WTC11 (cell line): ENCODE results near the gene MIDN. TPM values are rescaled to one million over a fixed set of nuclear protein-coding genes. Genes with fewer than 3 reads are reported as not detected.

Experiments
- ATAC-seq: fragments of 200-7000 bp; cut with Tn5 transposase; 2 replicates; pipeline ENCODE4 v1.10.0; 2021; ENCODE audit warnings: mild to moderate bottlenecking, moderate library complexity
- CTCF ChIA-PET: fragments of 300-600 bp; sonication (Branson Sonifier 250); formaldehyde crosslinking; loops from one replicate; lab custom pipeline; 2021; ENCODE audit warnings: antibody characterized with exemption; lab: Charles Lee
- POLR2A ChIA-PET: fragments of 350-600 bp; sonication (Branson Sonifier 250); formaldehyde crosslinking; loops from one replicate; lab custom pipeline; 2021; ENCODE audit warnings: antibody characterized with exemption; lab: Charles Lee
- DNase-seq: peaks from one replicate; pipeline ENCODE4 v3.0.0; 2021; ENCODE audit warnings: low spot score
- H3K27ac Mint-ChIP-seq: 2 replicates; pipeline ENCODE4 v1.8.0; 2021; ENCODE audit warnings: mixed read lengths
- H3K27me3 Mint-ChIP-seq: 2 replicates; pipeline ENCODE4 v1.8.0; 2021; ENCODE audit warnings: low read depth, mild to moderate bottlenecking, moderate library complexity, mixed read lengths
- H3K36me3 Mint-ChIP-seq: 2 replicates; pipeline ENCODE4 v1.8.0; 2021; ENCODE audit warnings: mixed read lengths
- H3K4me1 Mint-ChIP-seq: 2 replicates; pipeline ENCODE4 v1.8.0; 2022; ENCODE audit warnings: mixed read lengths
- H3K4me3 Mint-ChIP-seq: 2 replicates; pipeline ENCODE4 v1.8.0; 2021; ENCODE audit warnings: mild to moderate bottlenecking, moderate library complexity, mixed read lengths
- H3K9me3 Mint-ChIP-seq: 2 replicates; pipeline ENCODE4 v1.8.0; 2021; ENCODE audit warnings: mixed read lengths
- CREM ChIP-seq: sonication (generic); formaldehyde crosslinking; IDR thresholded peaks from 2 replicates; pipeline ENCODE4 v1.8.1; 2022; ENCODE audit warnings: mild to moderate bottlenecking, missing genetic modification reagents, moderate library complexity
- ETV6 ChIP-seq: sonication (generic); formaldehyde crosslinking; IDR thresholded peaks from 2 replicates; pipeline ENCODE4 v1.8.1; 2022; ENCODE audit warnings: mild to moderate bottlenecking, missing genetic modification reagents
- FOXJ3 ChIP-seq: sonication (generic); formaldehyde crosslinking; IDR thresholded peaks from 2 replicates; pipeline ENCODE4 v1.9.0; 2021; ENCODE audit warnings: missing genetic modification reagents, mild to moderate bottlenecking, borderline replicate concordance
- HMGA2 ChIP-seq: fragments of 250-450 bp; sonication (Bioruptor Pico); IDR thresholded peaks from 2 replicates; pipeline ENCODE4 v1.4.0; 2021; ENCODE audit warnings: mild to moderate bottlenecking, moderate library complexity
- KAT7 ChIP-seq: sonication (generic); formaldehyde crosslinking; IDR thresholded peaks from 2 replicates; pipeline ENCODE4 v1.8.1; 2023; ENCODE audit warnings: missing genetic modification reagents, mild to moderate bottlenecking, borderline replicate concordance
- NFE2L1 ChIP-seq: sonication (generic); formaldehyde crosslinking; IDR thresholded peaks from 2 replicates; pipeline ENCODE4 v1.8.1; 2023; ENCODE audit warnings: missing genetic modification reagents
- NR1H2 ChIP-seq: sonication (generic); formaldehyde crosslinking; IDR thresholded peaks from 2 replicates; pipeline ENCODE4 v1.9.0; 2021; ENCODE audit warnings: mild to moderate bottlenecking, moderate library complexity, missing genetic modification reagents
- NR3C1 ChIP-seq: sonication (generic); formaldehyde crosslinking; conservative IDR thresholded peaks from 2 replicates; pipeline ENCODE4 v1.8.1; 2023; ENCODE audit warnings: low read depth, mild to moderate bottlenecking, missing genetic modification reagents
- SMAD3 ChIP-seq: sonication (generic); formaldehyde crosslinking; IDR thresholded peaks from 2 replicates; pipeline ENCODE4 v1.8.0; 2022; ENCODE audit warnings: missing genetic modification reagents, mild to moderate bottlenecking, borderline replicate concordance
- SOX15 ChIP-seq: fragments of 250-450 bp; sonication (Bioruptor Pico); IDR thresholded peaks from 2 replicates; pipeline ENCODE4 v1.9.0; 2021; ENCODE audit warnings: mild to moderate bottlenecking
- ZNF121 ChIP-seq: sonication (generic); formaldehyde crosslinking; IDR thresholded peaks from 2 replicates; pipeline ENCODE4 v1.8.0; 2023; ENCODE audit warnings: missing genetic modification reagents
- total RNA-seq: library from RNA; stranded (reverse); gene quantifications from 3 replicates; pipeline ENCODE4 v1.2.3, GENCODE V29; 2021
- TF ChIP-seq, protein P1 (sequence below): fragments of 250-450 bp; sonication (Bioruptor Pico); IDR thresholded peaks from 2 replicates; pipeline ENCODE4 v1.9.0; 2021; ENCODE audit warnings: moderate library complexity, mild to moderate bottlenecking, inconsistent platforms, borderline replicate concordance
- TF ChIP-seq, protein P2 (sequence below): fragments of 250-450 bp; sonication (Bioruptor Pico); conservative IDR thresholded peaks from 2 replicates; pipeline ENCODE4 v1.9.0; 2021; ENCODE audit warnings: mild to moderate bottlenecking
- TF ChIP-seq, protein P3 (sequence below): sonication (generic); formaldehyde crosslinking; IDR thresholded peaks from 2 replicates; pipeline ENCODE4 v1.8.0; 2022; ENCODE audit warnings: mild to moderate bottlenecking, missing genetic modification reagents
- TF ChIP-seq, protein P4 (sequence below): sonication (generic); formaldehyde crosslinking; IDR thresholded peaks from 2 replicates; pipeline ENCODE4 v1.8.0; 2022; ENCODE audit warnings: mild to moderate bottlenecking, missing genetic modification reagents
- TF ChIP-seq, protein P5 (sequence below): sonication (generic); formaldehyde crosslinking; IDR thresholded peaks from 2 replicates; pipeline ENCODE4 v1.8.1; 2022; ENCODE audit warnings: mild to moderate bottlenecking, moderate library complexity, missing genetic modification reagents
- TF ChIP-seq, protein P6 (sequence below): fragments of 250-450 bp; sonication (Bioruptor Pico); IDR thresholded peaks from 2 replicates; pipeline ENCODE4 v2.1.2; 2022; ENCODE audit warnings: mild to moderate bottlenecking, moderate library complexity

MIDN gene
- total RNA-seq, 1 experiment from 2014 or later, result 189 TPM

DNA sequence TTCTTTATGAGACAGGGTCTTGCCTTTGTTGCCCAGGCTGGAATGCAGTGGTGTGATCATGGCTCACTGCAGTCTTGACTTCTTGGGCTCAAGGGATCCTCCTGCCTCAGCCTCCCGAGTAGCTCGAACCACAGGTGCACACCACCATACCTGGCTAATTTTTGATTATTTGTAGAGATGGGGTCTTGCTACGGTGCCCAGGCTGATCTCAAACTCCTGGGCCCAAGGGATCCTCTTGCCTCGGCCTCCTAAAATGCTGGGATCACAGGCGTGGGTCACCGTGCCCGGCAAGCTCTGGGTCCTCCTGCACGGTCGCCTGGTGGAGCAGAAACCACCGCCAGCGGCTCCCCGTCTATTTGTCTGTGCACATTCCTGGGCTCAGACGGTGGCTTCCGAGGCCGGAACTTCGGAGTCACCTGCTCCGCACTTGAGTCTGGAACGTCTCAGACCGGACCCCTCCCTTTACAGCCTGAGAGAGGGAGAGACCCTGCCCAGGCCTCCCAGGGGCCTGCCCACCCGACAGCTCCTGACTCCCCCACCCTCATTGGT is 59.4 kb downstream of the MIDN start:
- ChIA-PET CTCF (no interaction called here), POLR2A (no interaction called here)
- no peak overlapping the region for H3K4me3 Mint-ChIP-seq
- H3K36me3 Mint-ChIP-seq, result no peaks in the 10 kb centered on the region
- H3K4me1 Mint-ChIP-seq, result no peaks in the 10 kb centered on the region
- no peaks in the 10 kb centered on the region for H3K9me3 Mint-ChIP-seq
- DNase-seq (no peak), ATAC-seq (no peak)
- TF ChIP-seq, protein P1, sequence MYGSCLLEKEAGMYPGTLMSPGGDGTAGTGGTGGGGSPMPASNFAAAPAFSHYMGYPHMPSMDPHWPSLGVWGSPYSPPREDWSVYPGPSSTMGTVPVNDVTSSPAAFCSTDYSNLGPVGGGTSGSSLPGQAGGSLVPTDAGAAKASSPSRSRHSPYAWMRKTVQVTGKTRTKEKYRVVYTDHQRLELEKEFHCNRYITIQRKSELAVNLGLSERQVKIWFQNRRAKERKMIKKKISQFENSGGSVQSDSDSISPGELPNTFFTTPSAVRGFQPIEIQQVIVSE, result no peak
- TF ChIP-seq, protein P2, sequence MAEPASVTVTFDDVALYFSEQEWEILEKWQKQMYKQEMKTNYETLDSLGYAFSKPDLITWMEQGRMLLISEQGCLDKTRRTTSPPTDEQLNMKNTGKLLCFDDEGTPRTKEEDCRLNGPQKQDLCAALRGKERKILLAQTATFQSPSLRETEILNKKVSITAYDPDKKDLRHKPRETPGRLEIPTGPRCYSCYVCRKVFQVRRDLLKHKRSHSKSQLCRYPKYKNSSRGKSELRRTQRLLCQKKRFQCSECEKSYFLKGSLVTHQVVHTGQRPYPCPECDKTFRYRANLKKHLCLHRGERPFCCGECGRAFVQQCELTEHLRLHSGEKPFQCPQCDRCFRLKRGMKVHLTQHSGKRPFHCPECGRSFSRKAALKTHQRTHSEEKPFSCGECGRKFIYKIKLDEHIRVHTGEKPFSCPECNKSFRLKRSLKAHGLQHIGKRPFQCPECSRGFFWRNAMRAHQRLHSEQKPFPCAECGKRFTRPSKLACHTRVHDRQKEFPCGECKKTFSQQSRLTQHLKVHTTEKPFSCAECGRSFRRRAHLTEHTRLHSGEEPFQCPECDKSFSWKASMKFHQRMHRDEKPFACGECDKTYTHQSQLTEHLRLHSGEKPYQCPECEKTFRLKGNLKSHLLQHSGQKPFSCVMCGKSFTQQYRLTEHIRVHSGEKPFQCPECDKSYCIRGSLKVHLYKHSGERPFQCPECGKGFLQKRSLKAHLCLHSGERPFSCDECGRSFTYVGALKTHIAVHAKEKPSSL (CRISPR knock-in tag), result no peak
- TF ChIP-seq ZNF121 (CRISPR knock-in tag), result peak; percentile 69; the same call in 1 of the 2 replicates
- TF ChIP-seq, protein P3, sequence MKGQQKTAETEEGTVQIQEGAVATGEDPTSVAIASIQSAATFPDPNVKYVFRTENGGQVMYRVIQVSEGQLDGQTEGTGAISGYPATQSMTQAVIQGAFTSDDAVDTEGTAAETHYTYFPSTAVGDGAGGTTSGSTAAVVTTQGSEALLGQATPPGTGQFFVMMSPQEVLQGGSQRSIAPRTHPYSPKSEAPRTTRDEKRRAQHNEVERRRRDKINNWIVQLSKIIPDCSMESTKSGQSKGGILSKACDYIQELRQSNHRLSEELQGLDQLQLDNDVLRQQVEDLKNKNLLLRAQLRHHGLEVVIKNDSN (CRISPR knock-in tag), result no peak
- TF ChIP-seq, protein P4, sequence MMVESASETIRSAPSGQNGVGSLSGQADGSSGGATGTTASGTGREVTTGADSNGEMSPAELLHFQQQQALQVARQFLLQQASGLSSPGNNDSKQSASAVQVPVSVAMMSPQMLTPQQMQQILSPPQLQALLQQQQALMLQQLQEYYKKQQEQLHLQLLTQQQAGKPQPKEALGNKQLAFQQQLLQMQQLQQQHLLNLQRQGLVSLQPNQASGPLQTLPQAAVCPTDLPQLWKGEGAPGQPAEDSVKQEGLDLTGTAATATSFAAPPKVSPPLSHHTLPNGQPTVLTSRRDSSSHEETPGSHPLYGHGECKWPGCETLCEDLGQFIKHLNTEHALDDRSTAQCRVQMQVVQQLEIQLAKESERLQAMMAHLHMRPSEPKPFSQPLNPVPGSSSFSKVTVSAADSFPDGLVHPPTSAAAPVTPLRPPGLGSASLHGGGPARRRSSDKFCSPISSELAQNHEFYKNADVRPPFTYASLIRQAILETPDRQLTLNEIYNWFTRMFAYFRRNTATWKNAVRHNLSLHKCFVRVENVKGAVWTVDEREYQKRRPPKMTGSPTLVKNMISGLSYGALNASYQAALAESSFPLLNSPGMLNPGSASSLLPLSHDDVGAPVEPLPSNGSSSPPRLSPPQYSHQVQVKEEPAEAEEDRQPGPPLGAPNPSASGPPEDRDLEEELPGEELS, result no peak
- no peak overlapping the region for H3K27ac Mint-ChIP-seq
- H3K27me3 Mint-ChIP-seq, result no peaks in the 10 kb centered on the region

DNA sequence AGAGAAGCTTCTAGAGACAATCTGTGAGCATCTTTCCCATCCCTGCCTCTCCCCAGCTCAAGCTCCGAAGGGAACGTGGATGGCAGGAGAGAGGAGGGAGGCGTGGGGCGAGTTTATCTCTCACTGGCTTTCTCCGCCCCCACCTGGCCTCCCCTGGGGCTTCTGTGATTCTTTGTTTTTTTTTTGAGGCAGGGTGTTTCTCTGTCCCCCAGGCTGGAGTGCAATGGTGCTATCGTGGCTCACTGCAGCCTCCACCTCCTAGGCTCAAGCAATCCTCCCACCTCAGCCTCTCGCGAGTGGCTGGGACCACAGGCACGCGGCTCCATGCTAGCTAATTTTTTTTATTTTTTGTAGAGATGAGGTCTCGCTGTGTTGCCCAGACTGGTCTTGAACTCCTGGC is 60.3 kb downstream of the MIDN start:
- CTCF ChIA-PET, result no interaction called here

More for the DNA sequence above, 60.3 kb downstream of the MIDN start:
- no peaks in the 10 kb centered on the region for H3K27me3 Mint-ChIP-seq
- H3K9me3 Mint-ChIP-seq, result no peaks in the 10 kb centered on the region
- POLR2A ChIA-PET, result no interaction called here
- no peak for DNase-seq
- no peak for TF ChIP-seq HMGA2 (CRISPR knock-in tag)
- no peak for TF ChIP-seq NR1H2 (CRISPR knock-in tag)
- no peak for TF ChIP-seq SMAD3 (CRISPR knock-in tag)
- TF ChIP-seq NFE2L1, result no peak
- no peak for TF ChIP-seq ETV6
- no peak for TF ChIP-seq FOXJ3 (CRISPR knock-in tag)
- TF ChIP-seq, protein P5, sequence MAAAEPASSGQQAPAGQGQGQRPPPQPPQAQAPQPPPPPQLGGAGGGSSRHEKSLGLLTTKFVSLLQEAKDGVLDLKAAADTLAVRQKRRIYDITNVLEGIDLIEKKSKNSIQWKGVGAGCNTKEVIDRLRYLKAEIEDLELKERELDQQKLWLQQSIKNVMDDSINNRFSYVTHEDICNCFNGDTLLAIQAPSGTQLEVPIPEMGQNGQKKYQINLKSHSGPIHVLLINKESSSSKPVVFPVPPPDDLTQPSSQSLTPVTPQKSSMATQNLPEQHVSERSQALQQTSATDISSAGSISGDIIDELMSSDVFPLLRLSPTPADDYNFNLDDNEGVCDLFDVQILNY (CRISPR knock-in tag), result no peak
- TF ChIP-seq NR3C1 (CRISPR knock-in tag), result no peak
- TF ChIP-seq, protein P6, sequence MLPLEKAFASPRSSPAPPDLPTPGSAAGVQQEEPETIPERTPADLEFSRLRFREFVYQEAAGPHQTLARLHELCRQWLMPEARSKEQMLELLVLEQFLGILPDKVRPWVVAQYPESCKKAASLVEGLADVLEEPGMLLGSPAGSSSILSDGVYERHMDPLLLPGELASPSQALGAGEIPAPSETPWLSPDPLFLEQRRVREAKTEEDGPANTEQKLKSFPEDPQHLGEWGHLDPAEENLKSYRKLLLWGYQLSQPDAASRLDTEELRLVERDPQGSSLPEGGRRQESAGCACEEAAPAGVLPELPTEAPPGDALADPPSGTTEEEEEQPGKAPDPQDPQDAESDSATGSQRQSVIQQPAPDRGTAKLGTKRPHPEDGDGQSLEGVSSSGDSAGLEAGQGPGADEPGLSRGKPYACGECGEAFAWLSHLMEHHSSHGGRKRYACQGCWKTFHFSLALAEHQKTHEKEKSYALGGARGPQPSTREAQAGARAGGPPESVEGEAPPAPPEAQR (CRISPR knock-in tag), result no peak
- no peak for TF ChIP-seq SOX15 (CRISPR knock-in tag)
- TF ChIP-seq KAT7 (CRISPR knock-in tag), result no peak
- TF ChIP-seq CREM, result no peak
- TF ChIP-seq, all 79 proteins: peak for 0
- ATAC-seq, result no peak
- no peak overlapping the region for H3K4me3 Mint-ChIP-seq
- H3K36me3 Mint-ChIP-seq, result no peaks in the 10 kb centered on the region
- no peak overlapping the region for H3K27ac Mint-ChIP-seq
- no peaks in the 10 kb centered on the region for H3K4me1 Mint-ChIP-seq

Other genes with a start within 250 kb of the MIDN start
- 1.9 to 2.5 TPM (median 2.4 TPM) in 3 replicates for gene GRIN3B, start 248.2 kb upstream of the MIDN start, total RNA-seq
- gene TMEM259, start 227.5 kb upstream of the MIDN start, total RNA-seq, result 176 to 202 TPM (median 191 TPM) in 3 replicates
- gene RNU6-2, start 227.1 kb upstream of the MIDN start, total RNA-seq, result not detected in 3 replicates
- gene CNN2, start 222.0 kb upstream of the MIDN start, total RNA-seq, result 387 to 391 TPM (median 390 TPM) in 3 replicates
- 40.3 to 45.0 TPM (median 41.3 TPM) in 3 replicates for gene ABCA7, start 208.5 kb upstream of the MIDN start, total RNA-seq
- gene ARHGAP45, start 181.4 kb upstream of the MIDN start, total RNA-seq, result 40.9 to 46.4 TPM (median 44.1 TPM) in 3 replicates
- 275 to 291 TPM (median 287 TPM) in 3 replicates for gene POLR2E, start 153.2 kb upstream of the MIDN start, total RNA-seq
- gene GPX4, start 144.6 kb upstream of the MIDN start, total RNA-seq, result 363 to 377 TPM (median 368 TPM) in 3 replicates
- 40.7 to 57.3 TPM (median 48.0 TPM) in 3 replicates for gene SBNO2, start 74.3 kb upstream of the MIDN start, total RNA-seq
- 106 to 112 TPM (median 106 TPM) in 3 replicates for gene STK11, start 42.8 kb upstream of the MIDN start, total RNA-seq
- 21.9 to 23.6 TPM (median 23.4 TPM) in 3 replicates for gene CBARP, start 10.6 kb upstream of the MIDN start, total RNA-seq
- gene ATP5F1D, start 6.8 kb upstream of the MIDN start, total RNA-seq, result 262 to 277 TPM (median 270 TPM) in 3 replicates
- 256 to 298 TPM (median 256 TPM) in 3 replicates for gene CIRBP, start 20.7 kb downstream of the MIDN start, total RNA-seq
- gene FAM174C, start 26.9 kb downstream of the MIDN start, total RNA-seq, result 59.4 to 65.9 TPM (median 65.7 TPM) in 3 replicates
- gene EFNA2, start 37.3 kb downstream of the MIDN start, total RNA-seq, result 11.4 to 14.2 TPM (median 12.6 TPM) in 3 replicates
- 136 to 149 TPM (median 139 TPM) in 3 replicates for gene NDUFS7, start 135.3 kb downstream of the MIDN start, total RNA-seq
- gene GAMT, start 153.0 kb downstream of the MIDN start, total RNA-seq, result 27.7 to 33.6 TPM (median 28.9 TPM) in 3 replicates
- gene DAZAP1, start 159.0 kb downstream of the MIDN start, total RNA-seq, result 338 to 360 TPM (median 339 TPM) in 3 replicates
- gene RPS15, start 189.8 kb downstream of the MIDN start, total RNA-seq, result 1,932 to 2,169 TPM (median 2,158 TPM) in 3 replicates
- gene APC2, start 201.5 kb downstream of the MIDN start, total RNA-seq, result 1.0 to 1.4 TPM (median 1.1 TPM) in 3 replicates
- 56.5 to 65.7 TPM (median 60.4 TPM) in 3 replicates for gene C19orf25, start 230.6 kb downstream of the MIDN start, total RNA-seq
- gene PCSK4, start 241.8 kb downstream of the MIDN start, total RNA-seq, result 18.6 to 22.4 TPM (median 21.5 TPM) in 3 replicates
- 17.0 to 19.5 TPM (median 19.1 TPM) in 3 replicates for gene REEP6, start 242.6 kb downstream of the MIDN start, total RNA-seq